GM12878 (cell line): ENCODE data around the gene LRP5.

Experiments used
- CBX3 ChIP-seq: fragments of 200-600 bp; sonication (generic); IDR thresholded peaks from 2 replicates; pipeline ENCODE4 v1.6.1; 2016; ENCODE audit warnings: low read depth, borderline replicate concordance
- CHD2 ChIP-seq: IDR thresholded peaks from 2 replicates; pipeline ENCODE4 v1.6.1; 2011; ENCODE audit warnings: low read depth, low read length, improper control_type of control experiment, borderline replicate concordance
- EGR1 ChIP-seq, 2 experiments: IDR thresholded peaks; 1 replicate in 1 of 2; 2 replicates in 1 of 2; pipeline ENCODE4 v1.6.1; 2011 to 2012; ENCODE audit warnings: low read depth in 2 of 2, low read length in 2 of 2, borderline replicate concordance in 1 of 2, mild to moderate bottlenecking in 1 of 2, moderate library complexity in 1 of 2
- EZH2 ChIP-seq: IDR thresholded peaks from 2 replicates; pipeline ENCODE4 v1.6.1; 2012; ENCODE audit warnings: low read depth, mild to moderate bottlenecking, control low read depth, inconsistent platforms, low read length, borderline replicate concordance; ENCODE audit not compliant: control insufficient read depth
- HDGF ChIP-seq: fragments of 450-650 bp; IDR thresholded peaks from 2 replicates; pipeline ENCODE4 v1.6.1; 2016; ENCODE audit warnings: antibody characterized with exemption
- MXI1 ChIP-seq: fragments of 150-350 bp; IDR thresholded peaks from 2 replicates; pipeline ENCODE4 v1.6.1; 2011; ENCODE audit warnings: low read depth, mild to moderate bottlenecking, inconsistent platforms, low read length, improper control_type of control experiment
- MYC ChIP-seq: IDR thresholded peaks from 2 replicates; pipeline ENCODE4 v1.6.1; 2011; ENCODE audit warnings: mild to moderate bottlenecking, low read length, moderate library complexity, inconsistent platforms; ENCODE audit not compliant: insufficient read depth, insufficient replicate concordance, insufficient read length, severe bottlenecking
- REST ChIP-seq: IDR thresholded peaks from 2 replicates; pipeline ENCODE4 v1.6.1; 2012; ENCODE audit warnings: mild to moderate bottlenecking, low read depth, low read length
- TAF1 ChIP-seq: IDR thresholded peaks from 2 replicates; pipeline ENCODE4 v1.6.1; 2011; ENCODE audit warnings: mild to moderate bottlenecking, low read depth, low read length, borderline replicate concordance
- YY1 ChIP-seq: IDR thresholded peaks from 2 replicates; pipeline ENCODE4 v1.6.1; 2011; ENCODE audit warnings: low read depth, mild to moderate bottlenecking, low read length
- ZNF207 ChIP-seq: fragments of 450-650 bp; IDR thresholded peaks from 2 replicates; pipeline ENCODE4 v1.6.1; 2014; ENCODE audit warnings: antibody characterized with exemption, mild to moderate bottlenecking, borderline replicate concordance
- TF ChIP-seq, protein P1 (sequence below), 3 experiments: IDR thresholded peaks in 2 of 3; conservative IDR thresholded peaks in 1 of 3; 2 replicates each; pipeline ENCODE4 v1.5.1; 2011; ENCODE audit warnings: low read depth in 3 of 3, low read length in 3 of 3, mild to moderate bottlenecking in 3 of 3, control low read depth in 2 of 3, moderate library complexity in 2 of 3, inconsistent platforms in 1 of 3, mixed read lengths in 1 of 3; ENCODE audit not compliant: control insufficient read depth in 2 of 3, insufficient read depth in 1 of 3; ENCODE audit errors: extremely low read depth in 1 of 3

DNA sequence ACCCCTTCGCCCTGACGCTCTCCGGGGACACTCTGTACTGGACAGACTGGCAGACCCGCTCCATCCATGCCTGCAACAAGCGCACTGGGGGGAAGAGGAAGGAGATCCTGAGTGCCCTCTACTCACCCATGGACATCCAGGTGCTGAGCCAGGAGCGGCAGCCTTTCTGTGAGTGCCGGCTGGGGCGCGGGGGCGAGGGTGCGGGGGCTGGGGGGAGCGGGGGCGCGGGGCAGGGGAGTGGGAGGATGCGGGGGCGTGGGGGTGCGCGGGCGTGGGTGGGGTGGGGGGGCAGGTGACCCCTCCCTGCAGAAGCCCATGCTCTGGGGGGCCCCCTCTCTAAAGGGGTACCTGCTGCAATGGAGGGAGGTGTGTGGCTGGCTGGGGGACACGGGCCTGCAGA lies 51.4 kb downstream of the LRP5 start:
- TF ChIP-seq TAF1: no peak
- no peak for TF ChIP-seq ZNF207
- no peak for TF ChIP-seq MYC
- TF ChIP-seq EGR1 (IDR thresholded peaks at IDR 0.05; ENCODE audit: borderline replicate concordance in 1 of 2, low read depth in 2 of 2, low read length in 2 of 2): no peak
- TF ChIP-seq CBX3: no peak
- no peak for TF ChIP-seq EZH2
- TF ChIP-seq YY1: no peak
- TF ChIP-seq MXI1: no peak
- TF ChIP-seq CHD2: no peak
- no peak for TF ChIP-seq REST
- TF ChIP-seq, protein P1, sequence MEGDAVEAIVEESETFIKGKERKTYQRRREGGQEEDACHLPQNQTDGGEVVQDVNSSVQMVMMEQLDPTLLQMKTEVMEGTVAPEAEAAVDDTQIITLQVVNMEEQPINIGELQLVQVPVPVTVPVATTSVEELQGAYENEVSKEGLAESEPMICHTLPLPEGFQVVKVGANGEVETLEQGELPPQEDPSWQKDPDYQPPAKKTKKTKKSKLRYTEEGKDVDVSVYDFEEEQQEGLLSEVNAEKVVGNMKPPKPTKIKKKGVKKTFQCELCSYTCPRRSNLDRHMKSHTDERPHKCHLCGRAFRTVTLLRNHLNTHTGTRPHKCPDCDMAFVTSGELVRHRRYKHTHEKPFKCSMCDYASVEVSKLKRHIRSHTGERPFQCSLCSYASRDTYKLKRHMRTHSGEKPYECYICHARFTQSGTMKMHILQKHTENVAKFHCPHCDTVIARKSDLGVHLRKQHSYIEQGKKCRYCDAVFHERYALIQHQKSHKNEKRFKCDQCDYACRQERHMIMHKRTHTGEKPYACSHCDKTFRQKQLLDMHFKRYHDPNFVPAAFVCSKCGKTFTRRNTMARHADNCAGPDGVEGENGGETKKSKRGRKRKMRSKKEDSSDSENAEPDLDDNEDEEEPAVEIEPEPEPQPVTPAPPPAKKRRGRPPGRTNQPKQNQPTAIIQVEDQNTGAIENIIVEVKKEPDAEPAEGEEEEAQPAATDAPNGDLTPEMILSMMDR (IDR thresholded peaks at IDR 0.05 in 2 of 3, conservative IDR thresholded peaks at IDR 0.05 in 1 of 3; ENCODE audit: control insufficient read depth in 2 of 3, extremely low read depth in 1 of 3, insufficient read depth in 1 of 3, low read depth in 3 of 3, low read length in 3 of 3): no peak
- no peak for TF ChIP-seq HDGF
